ENCODE results near the gene ARL3.

DNA sequence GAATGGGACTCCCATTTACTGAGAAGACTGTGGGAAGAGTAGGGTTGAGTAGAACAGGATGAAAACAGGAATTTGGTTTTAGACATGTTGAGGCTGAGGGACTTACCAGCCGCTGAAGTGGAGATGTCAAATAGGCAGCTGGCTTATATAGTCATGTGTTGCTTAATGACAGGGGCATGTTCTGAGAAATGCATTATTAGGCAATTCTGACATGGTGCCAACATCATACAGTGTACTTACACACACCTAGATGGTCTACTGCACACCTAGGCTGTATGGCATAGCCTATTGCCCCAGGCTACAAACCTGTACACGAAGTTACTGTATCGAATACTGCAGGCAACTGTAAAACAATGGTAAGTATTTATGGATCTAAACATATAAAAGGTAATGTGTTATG lies 17.5 kb downstream of the ARL3 start:
- TF ChIP-seq, protein P1, sequence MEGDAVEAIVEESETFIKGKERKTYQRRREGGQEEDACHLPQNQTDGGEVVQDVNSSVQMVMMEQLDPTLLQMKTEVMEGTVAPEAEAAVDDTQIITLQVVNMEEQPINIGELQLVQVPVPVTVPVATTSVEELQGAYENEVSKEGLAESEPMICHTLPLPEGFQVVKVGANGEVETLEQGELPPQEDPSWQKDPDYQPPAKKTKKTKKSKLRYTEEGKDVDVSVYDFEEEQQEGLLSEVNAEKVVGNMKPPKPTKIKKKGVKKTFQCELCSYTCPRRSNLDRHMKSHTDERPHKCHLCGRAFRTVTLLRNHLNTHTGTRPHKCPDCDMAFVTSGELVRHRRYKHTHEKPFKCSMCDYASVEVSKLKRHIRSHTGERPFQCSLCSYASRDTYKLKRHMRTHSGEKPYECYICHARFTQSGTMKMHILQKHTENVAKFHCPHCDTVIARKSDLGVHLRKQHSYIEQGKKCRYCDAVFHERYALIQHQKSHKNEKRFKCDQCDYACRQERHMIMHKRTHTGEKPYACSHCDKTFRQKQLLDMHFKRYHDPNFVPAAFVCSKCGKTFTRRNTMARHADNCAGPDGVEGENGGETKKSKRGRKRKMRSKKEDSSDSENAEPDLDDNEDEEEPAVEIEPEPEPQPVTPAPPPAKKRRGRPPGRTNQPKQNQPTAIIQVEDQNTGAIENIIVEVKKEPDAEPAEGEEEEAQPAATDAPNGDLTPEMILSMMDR (IDR thresholded peaks at IDR 0.05): no peak
- TF ChIP-seq ZFX (IDR thresholded peaks at IDR 0.05; ENCODE audit: borderline replicate concordance): no peak
